Testis (tissue), 3 donors: ENCODE measurements around the gene LRRC27. TPM values are rescaled to one million over a fixed set of nuclear protein-coding genes. Genes with fewer than 3 reads are reported as not detected.
A peak's percentile ranks its signal among the peaks of the same experiment; 100 is the strongest.

Experiments used
- DNase-seq: peaks from one replicate; pipeline ENCODE4 v3.0.0-alpha.2; 2019
- H3K27ac ChIP-seq, 2 donors: fragments of 200-600 bp; sonication (generic); one replicate each; pipeline ENCODE4 v1.5.1; 2019
- H3K27me3 ChIP-seq: fragments of 200-600 bp; sonication (generic); one replicate; pipeline ENCODE4 v1.5.1; 2019
- H3K36me3 ChIP-seq: fragments of 200-600 bp; sonication (generic); one replicate; pipeline ENCODE4 v1.5.1; 2017; ENCODE audit warnings: low read depth; ENCODE audit errors: missing control alignments
- H3K4me1 ChIP-seq: fragments of 200-600 bp; sonication (generic); one replicate; pipeline ENCODE4 v1.5.1; 2019
- H3K4me3 ChIP-seq, 2 donors: fragments of 200-600 bp; sonication (generic); one replicate each; pipeline ENCODE4 v1.5.1; 2017 to 2019
- H3K9me3 ChIP-seq: fragments of 200-600 bp; sonication (generic); one replicate; pipeline ENCODE4 v1.5.1; 2017
- CTCF ChIP-seq, 3 experiments: fragments of 450-650 bp in 2 of 3; fragments of 200-600 bp in 1 of 3; sonication (generic) in 1 of 3; IDR thresholded peaks; one replicate each; pipeline ENCODE4 v1.5.1; 2016 to 2019; ENCODE audit warnings: antibody characterized with exemption in 3 of 3, mild to moderate bottlenecking in 2 of 3, moderate library complexity in 1 of 3
- POLR2A ChIP-seq: fragments of 450-650 bp; IDR thresholded peaks from one replicate; pipeline ENCODE4 v1.6.1; 2017; ENCODE audit warnings: antibody characterized with exemption, mild to moderate bottlenecking, moderate library complexity
- WGBS, 2 donors: methylation state at CpG; one replicate each; pipeline ENCODE4 v1.1.5; 2018; 5-methylcytosine and 5-hydroxymethylcytosine counted together
- intact Hi-C: fragments of 100-400 bp; cut with DNase I; formaldehyde crosslinking; loops from one replicate; pipeline ENCODE4 v1.15.1; 2023; ENCODE audit warnings: low total_unique reads
- polyA plus RNA-seq: library from polyadenylated mRNA; stranded (reverse); fragments of 350-450 nt; fragmentation: Illumina TruSeq; extraction: RNeasy Lipid Tissue Mini Kit (QIAGEN cat#74804); gene quantifications from one replicate; pipeline ENCODE4 v1.2.3, GENCODE V29; 2014; ENCODE audit warnings: low read depth, low replicate concordance; ENCODE audit not compliant: insufficient read depth
- total RNA-seq, 2 donors: library from RNA; depleted of rRNA; stranded (reverse); fragments of >200 nt; gene quantifications; one replicate each; pipeline ENCODE4 v1.2.3, GENCODE V29; 2016

LRRC27 gene
- total and polyA plus RNA-seq, 3 donors from 2014 or later: 49.4 to 164 (median 110) TPM

- H3K4me1 ChIP-seq: peaks cover 56% of the 10 kb centered on the region
- 73 to 82% methylated on average over 18 to 20 of the region's 20 CpGs for WGBS, 2 donors
- no peaks in the 10 kb centered on the region for H3K36me3 ChIP-seq
- H3K27ac ChIP-seq: peak overlapping the region; percentile 93 to 95
- H3K27me3 ChIP-seq: no peaks in the 10 kb centered on the region
- intact Hi-C loops: no loop called here
- TF ChIP-seq CTCF (IDR thresholded peaks at IDR 0.05): no peak
- TF ChIP-seq POLR2A: no peak
- DNase-seq: no peak
- no peak overlapping the region for H3K4me3 ChIP-seq
- H3K9me3 ChIP-seq: no peaks in the 10 kb centered on the region
These were observed 86.0 kb downstream of the LRRC27 start for GRCh38 chr10:132417957-132418441.

DNA sequence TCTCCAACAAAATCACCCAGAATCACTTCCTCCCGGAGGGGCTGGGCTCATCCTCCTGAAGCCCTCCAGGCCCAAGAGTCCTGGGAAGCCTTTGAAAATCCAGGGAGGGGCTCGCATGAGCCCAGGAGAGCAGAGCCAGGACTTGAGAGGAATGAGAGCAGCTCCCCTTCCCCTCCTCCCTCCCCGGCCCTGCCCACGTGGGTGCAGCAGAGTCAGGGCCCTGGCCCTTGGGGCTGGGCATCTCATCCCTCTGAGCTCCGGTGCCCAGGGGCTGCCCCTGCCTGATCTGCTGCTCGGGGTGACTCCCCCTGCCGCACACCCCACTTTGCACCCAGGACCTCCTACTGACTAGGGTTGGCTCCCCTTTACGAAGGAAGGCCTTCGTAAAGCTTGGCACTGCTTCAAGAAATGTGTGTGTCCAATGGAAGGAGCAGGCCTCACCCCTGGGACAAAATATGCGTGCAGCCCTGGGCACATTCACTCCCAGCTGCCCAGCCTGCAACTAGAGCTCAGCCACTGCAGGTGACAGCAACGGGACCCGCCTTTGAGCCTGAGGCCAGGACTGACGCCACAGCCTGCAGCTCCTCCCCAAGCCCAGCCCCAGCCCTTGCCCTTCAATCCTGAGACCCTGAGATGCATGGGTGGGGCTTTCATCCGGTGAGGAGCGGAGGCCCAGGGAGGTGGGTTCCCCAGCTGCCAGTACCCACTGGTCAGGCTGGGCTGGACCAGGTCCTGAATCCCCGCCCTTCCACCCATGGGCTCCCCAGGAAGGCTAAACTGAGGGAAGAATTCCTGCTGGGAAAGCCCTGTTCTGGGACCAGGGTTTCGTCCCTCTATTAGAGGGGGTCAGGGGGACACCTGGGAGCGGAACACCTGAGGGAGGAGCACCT lies 86.8 kb downstream of the LRRC27 start:
- TF ChIP-seq POLR2A (no peak), CTCF (IDR thresholded peaks at IDR 0.05) (no peak)
- Histone ChIP-seq H3K9me3 (no peaks in the 10 kb centered on the region), H3K4me1 (peaks cover 55% of the 10 kb centered on the region), H3K27me3 (no peaks in the 10 kb centered on the region), H3K4me3 (no peak overlapping the region), H3K27ac (peak overlapping the region; percentile 93 to 95), H3K36me3 (no peaks in the 10 kb centered on the region)
- DNase-seq: peak; percentile 75
- 65 to 68% methylated on average over 11 to 17 of the region's 18 CpGs for WGBS, 2 donors
- intact Hi-C loops: no loop called here

- Histone ChIP-seq H3K36me3 (no peaks in the 10 kb centered on the region), H3K4me3 (no peak overlapping the region), H3K4me1 (peaks cover 55% of the 10 kb centered on the region), H3K9me3 (no peaks in the 10 kb centered on the region), H3K27ac (peak overlapping the region; percentile 93 to 95), H3K27me3 (no peaks in the 10 kb centered on the region)
- TF ChIP-seq POLR2A: no peak
- TF ChIP-seq CTCF (IDR thresholded peaks at IDR 0.05): no peak
- no peak for DNase-seq
- WGBS, 2 donors: 75 to 84% methylated on average over 24 to 25 of the region's 25 CpGs
- intact Hi-C loops: no loop called here
These were observed 87.8 kb downstream of the LRRC27 start for GRCh38 chr10:132419538-132420468.

DNA sequence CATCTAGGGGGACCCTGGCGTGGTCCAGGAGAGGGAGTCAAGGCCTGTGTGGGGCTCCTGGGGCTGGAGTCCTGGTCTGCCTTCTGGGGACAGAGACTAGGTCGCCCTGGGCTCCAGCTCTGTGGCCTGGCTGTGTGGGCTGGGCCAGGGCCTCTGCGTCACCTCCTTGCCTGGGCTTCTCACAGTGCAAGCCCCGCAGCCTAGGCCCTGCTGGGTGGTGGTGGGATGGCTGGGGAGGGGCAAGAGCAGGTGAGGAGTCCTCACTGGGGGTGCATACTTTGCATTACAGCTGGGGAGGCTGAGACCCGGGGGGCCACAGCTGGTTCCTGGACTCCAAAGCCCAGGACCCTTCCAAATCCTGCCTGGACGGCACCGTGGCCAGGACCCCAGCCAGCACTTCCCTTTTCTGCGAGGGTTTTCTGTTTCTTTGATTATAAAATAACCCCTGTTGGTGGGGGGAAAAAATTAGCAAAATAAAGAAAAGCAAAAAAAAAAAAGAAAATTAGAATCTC lies 88.5 kb downstream of the LRRC27 start:
- Histone ChIP-seq H3K9me3 (no peaks in the 10 kb centered on the region), H3K4me3 (no peak overlapping the region), H3K4me1 (peaks cover 55% of the 10 kb centered on the region), H3K27ac (peak overlapping the region; percentile 93 to 95), H3K36me3 (no peaks in the 10 kb centered on the region), H3K27me3 (no peaks in the 10 kb centered on the region)
- 54 to 70% methylated on average over 6 to 8 of the region's 8 CpGs for WGBS, 2 donors
- no peak for TF ChIP-seq POLR2A
- TF ChIP-seq CTCF (IDR thresholded peaks at IDR 0.05): no peak
- intact Hi-C loops: no loop called here
- no peak for DNase-seq
